H7 (cell line): ENCODE data around the gene L1CAM. TPM values are rescaled to one million over a fixed set of nuclear protein-coding genes. Genes with fewer than 3 reads are reported as not detected.
A peak's percentile ranks its signal among the peaks of the same experiment; 100 is the strongest.
"Not testable (repeated sequence)": the region's sequence is repeated elsewhere in the genome, so short reads cannot be mapped to it uniquely, and the experiment has no call there.

Source experiments
- DNase-seq: peaks from one replicate; pipeline ENCODE4 v3.0.0; 2012
- H3K27me3 ChIP-seq: 2 replicates; pipeline ENCODE4 v1.6.0; 2011; ENCODE audit warnings: mild to moderate bottlenecking, low read length; ENCODE audit not compliant: control insufficient read depth, insufficient read depth
- H3K36me3 ChIP-seq: replicated peaks from 2 replicates; pipeline ENCODE4 v1.5.1; 2011; ENCODE audit warnings: low read length; ENCODE audit not compliant: control insufficient read depth, insufficient read depth
- H3K4me3 ChIP-seq: 2 replicates; pipeline ENCODE4 v1.5.1; 2011; ENCODE audit warnings: low read depth, mild to moderate bottlenecking, control low read depth, low read length, moderate library complexity; ENCODE audit not compliant: insufficient read depth
- total RNA-seq: library from RNA; depleted of rRNA; stranded (reverse); fragments of >200 nt; shearing (Covaris generic); gene quantifications from 2 replicates; pipeline ENCODE4 v1.2.3, GENCODE V29; 2014; rRNA removed

Gene L1CAM
- total RNA-seq, 1 experiment from 2014 or later, result 17.0 TPM

GRCh38 chrX:153818571-153819383 lies 67.2 kb downstream of the L1CAM start:
- Histone ChIP-seq H3K27me3 (no peaks in the 10 kb centered on the region), H3K4me3 (peak overlapping the region; percentile 37), H3K36me3 (no peaks in the 10 kb centered on the region)
- DNase-seq, result peak; percentile 96

GRCh38 chrX:153818064-153818463 lies 67.9 kb downstream of the L1CAM start:
- H3K4me3 ChIP-seq, H3K27me3 ChIP-seq, H3K36me3 ChIP-seq: not testable (repeated sequence)
- peak; percentile 30 for DNase-seq

- H3K27me3 ChIP-seq, result no peaks in the 10 kb centered on the region
- H3K4me3 ChIP-seq, result no peak overlapping the region
- DNase-seq, result peak; percentile 49
- H3K36me3 ChIP-seq, result no peaks in the 10 kb centered on the region; the same call in 1 of the 2 replicates
Observed at GRCh38 chrX:153816831-153817690, 68.9 kb downstream of the L1CAM start.

- Histone ChIP-seq H3K36me3 (no peaks in the 10 kb centered on the region; the same call in none of the 2 replicates), H3K4me3 (no peak overlapping the region)
- DNase-seq, result peak; percentile 53
Observed at GRCh38 chrX:153814591-153815315, 71.2 kb downstream of the L1CAM start.

GRCh38 chrX:153813161-153813560 lies 72.8 kb downstream of the L1CAM start:
- Histone ChIP-seq H3K4me3 (no peak overlapping the region), H3K36me3 (no peaks in the 10 kb centered on the region; the same call in none of the 2 replicates), H3K27me3 (no peaks in the 10 kb centered on the region)
- DNase-seq, result no peak

More at GRCh38 chrX:153814591-153815315, 71.2 kb downstream of the L1CAM start:
- H3K27me3 ChIP-seq, result no peaks in the 10 kb centered on the region

GRCh38 chrX:153812220-153812619 lies 73.8 kb downstream of the L1CAM start:
- Histone ChIP-seq H3K36me3 (no peaks in the 10 kb centered on the region; the same call in none of the 2 replicates), H3K4me3 (no peak overlapping the region), H3K27me3 (no peaks in the 10 kb centered on the region)
- DNase-seq, result peak; percentile 81

Other genes with a start within 250 kb of the L1CAM start
- gene DUSP9, start 239.0 kb downstream of the L1CAM start, total RNA-seq, result 2.3 and 3.3 TPM in 2 replicates
- gene PNCK, start 212.4 kb downstream of the L1CAM start, total RNA-seq, result 1.7 and 5.5 TPM in 2 replicates
- 29.4 and 40.2 TPM in 2 replicates for gene SLC6A8, start 198.2 kb downstream of the L1CAM start, total RNA-seq
- 95.0 and 176 TPM in 2 replicates for gene BCAP31, start 161.8 kb downstream of the L1CAM start, total RNA-seq
- gene ABCD1, start 161.3 kb downstream of the L1CAM start, total RNA-seq, result 12.2 and 17.1 TPM in 2 replicates
- 0.07 TPM in 1 of 2 replicates, not detected in the other for gene PLXNB3, start 121.9 kb downstream of the L1CAM start, total RNA-seq
- not detected in 2 replicates for gene SRPK3, start 105.1 kb downstream of the L1CAM start, total RNA-seq
- 63.3 and 76.2 TPM in 2 replicates for gene IDH3G, start 91.8 kb downstream of the L1CAM start, total RNA-seq
- gene SSR4, start 91.5 kb downstream of the L1CAM start, total RNA-seq, result 148 and 198 TPM in 2 replicates
- 73.0 and 76.3 TPM in 2 replicates for gene PDZD4, start 55.6 kb downstream of the L1CAM start, total RNA-seq
- not detected in 2 replicates for gene AVPR2, start 18.5 kb upstream of the L1CAM start, total RNA-seq
- 39.4 and 51.3 TPM in 2 replicates for gene ARHGAP4, start 40.1 kb upstream of the L1CAM start, total RNA-seq
- gene NAA10, start 48.9 kb upstream of the L1CAM start, total RNA-seq, result 86.7 and 97.4 TPM in 2 replicates
- gene RENBP, start 58.5 kb upstream of the L1CAM start, total RNA-seq, result 17.9 and 18.3 TPM in 2 replicates
- 64.9 and 70.0 TPM in 2 replicates for gene HCFC1, start 85.6 kb upstream of the L1CAM start, total RNA-seq
- 8.8 and 9.5 TPM in 2 replicates for gene TMEM187, start 86.6 kb upstream of the L1CAM start, total RNA-seq
- gene IRAK1, start 133.7 kb upstream of the L1CAM start, total RNA-seq, result 34.4 and 44.6 TPM in 2 replicates
- 24.2 and 30.5 TPM in 2 replicates for gene MECP2, start 211.5 kb upstream of the L1CAM start, total RNA-seq